Right lobe of liver (tissue), 4 donors: ENCODE measurements around the gene CDCA4.

Source experiments
- POLR2A ChIP-seq: fragments of 450-650 bp; IDR thresholded peaks from one replicate; pipeline ENCODE4 v1.6.1; 2017; ENCODE audit warnings: antibody characterized with exemption, mild to moderate bottlenecking
- TF ChIP-seq, protein P1 (sequence below), 4 donors: fragments of 200-600 bp in 3 of 4; fragments of 450-650 bp in 1 of 4; IDR thresholded peaks; one replicate each; pipeline versions ENCODE4 v1.5.1 to v1.8.0; 2016 to 2022; ENCODE audit warnings: antibody characterized with exemption in 4 of 4, mild to moderate bottlenecking in 2 of 4
- donor health status: DM: no; HTN: no; CAD: no.
- donor health status: DM: no; HTN: no; CAD: no.
- donor health status: DM: no; HTN: yes; CAD: no.

DNA sequence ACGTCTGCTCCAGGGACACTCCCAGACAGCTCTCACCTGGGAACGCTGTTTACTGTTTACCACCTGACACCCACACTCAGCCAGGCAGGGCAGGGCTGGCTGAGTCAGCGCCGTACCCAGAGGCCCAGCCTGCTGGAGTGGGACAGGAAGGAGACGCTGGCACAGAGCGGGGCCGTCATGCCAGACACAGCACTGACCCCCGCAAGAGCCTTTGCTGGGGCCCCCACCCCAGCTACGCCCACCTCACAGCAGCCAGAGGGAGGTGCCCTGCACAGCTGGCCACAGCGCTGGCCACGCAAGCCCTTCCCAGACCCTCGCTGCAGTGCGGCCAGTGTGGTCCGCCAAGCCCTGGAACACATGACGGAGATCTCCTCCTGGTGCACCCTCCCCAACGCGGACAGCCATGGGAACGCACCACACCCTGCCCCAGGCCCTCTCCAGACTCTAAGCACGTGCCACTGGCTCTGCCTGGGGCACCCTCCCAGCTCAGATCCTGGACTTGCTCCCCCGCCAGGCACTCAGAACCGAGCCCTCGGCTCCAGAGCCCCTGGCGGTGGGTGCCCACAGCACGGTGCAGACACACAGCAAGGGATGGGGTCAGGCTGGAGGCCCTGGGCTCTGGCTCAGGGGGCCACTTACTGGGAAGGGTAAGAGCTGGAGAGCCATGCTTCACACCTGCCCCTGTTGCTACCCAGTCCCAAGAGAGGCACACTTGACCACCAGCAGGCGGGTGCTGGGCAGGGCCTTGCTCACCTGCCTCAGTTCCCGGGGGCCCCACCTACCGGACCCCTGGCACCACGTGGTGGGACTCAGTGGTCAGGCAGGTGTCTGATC lies 48.4 kb downstream of the CDCA4 start:
- TF ChIP-seq, protein P1, sequence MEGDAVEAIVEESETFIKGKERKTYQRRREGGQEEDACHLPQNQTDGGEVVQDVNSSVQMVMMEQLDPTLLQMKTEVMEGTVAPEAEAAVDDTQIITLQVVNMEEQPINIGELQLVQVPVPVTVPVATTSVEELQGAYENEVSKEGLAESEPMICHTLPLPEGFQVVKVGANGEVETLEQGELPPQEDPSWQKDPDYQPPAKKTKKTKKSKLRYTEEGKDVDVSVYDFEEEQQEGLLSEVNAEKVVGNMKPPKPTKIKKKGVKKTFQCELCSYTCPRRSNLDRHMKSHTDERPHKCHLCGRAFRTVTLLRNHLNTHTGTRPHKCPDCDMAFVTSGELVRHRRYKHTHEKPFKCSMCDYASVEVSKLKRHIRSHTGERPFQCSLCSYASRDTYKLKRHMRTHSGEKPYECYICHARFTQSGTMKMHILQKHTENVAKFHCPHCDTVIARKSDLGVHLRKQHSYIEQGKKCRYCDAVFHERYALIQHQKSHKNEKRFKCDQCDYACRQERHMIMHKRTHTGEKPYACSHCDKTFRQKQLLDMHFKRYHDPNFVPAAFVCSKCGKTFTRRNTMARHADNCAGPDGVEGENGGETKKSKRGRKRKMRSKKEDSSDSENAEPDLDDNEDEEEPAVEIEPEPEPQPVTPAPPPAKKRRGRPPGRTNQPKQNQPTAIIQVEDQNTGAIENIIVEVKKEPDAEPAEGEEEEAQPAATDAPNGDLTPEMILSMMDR (IDR thresholded peaks at IDR 0.05): no peak
- no peak for TF ChIP-seq POLR2A
